Measurements from ENCODE around the gene CFAP65.

CFAP65 gene

DNA sequence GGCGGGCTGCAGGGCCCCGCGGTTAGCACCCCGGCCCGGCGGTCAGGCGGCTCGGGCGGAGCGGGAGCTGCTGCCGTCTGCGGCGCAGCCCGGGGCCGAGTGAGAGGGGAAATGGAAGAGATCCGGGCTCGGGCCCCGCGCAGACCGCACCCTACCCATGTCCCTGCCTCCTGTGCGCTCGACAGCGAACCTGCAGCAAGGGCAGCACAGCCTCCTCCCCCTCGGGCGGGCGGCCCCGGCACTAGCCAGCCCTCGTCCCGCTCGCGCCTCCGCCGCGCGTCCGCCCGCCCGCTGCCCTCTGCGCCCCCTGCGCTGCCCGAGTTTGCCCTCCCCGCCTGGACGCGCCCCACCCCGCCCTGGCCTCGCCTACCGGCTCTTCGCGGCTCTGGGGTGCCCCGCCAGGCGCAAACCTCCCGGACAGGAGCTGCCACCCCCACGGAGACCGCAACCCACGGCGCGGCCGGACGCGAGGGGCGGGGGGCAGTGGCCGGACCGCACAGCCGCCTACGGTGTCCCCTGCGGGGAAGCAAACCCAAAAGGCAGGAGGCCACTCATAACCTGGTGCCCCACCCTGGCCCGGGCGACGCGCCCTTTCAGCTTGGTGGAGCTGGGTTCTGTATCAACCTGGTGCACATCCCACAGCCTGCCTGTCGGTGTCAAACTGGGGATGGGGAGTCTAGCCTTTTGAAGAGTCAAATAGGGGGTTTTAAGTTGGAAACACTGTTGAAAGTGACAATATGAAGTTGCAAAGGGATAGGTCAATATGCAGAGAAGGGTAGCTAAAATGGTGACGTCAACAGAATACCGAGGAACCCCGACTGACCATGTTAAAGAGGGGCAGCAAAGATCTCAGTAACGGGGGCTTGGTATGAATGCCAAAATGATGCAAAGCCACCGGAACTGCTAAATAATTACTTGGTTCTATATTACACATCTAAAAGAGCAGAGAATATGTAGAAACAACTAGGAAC, 19.8 kb upstream of the CFAP65 start, which contains the start of gene IHH:
TSS of gene IHH (minus strand) at position 101 of the 971 bp plus-strand sequence. CDS start 454 bp downstream, outside the sequence.
- no peak for DNase-seq

DNA sequence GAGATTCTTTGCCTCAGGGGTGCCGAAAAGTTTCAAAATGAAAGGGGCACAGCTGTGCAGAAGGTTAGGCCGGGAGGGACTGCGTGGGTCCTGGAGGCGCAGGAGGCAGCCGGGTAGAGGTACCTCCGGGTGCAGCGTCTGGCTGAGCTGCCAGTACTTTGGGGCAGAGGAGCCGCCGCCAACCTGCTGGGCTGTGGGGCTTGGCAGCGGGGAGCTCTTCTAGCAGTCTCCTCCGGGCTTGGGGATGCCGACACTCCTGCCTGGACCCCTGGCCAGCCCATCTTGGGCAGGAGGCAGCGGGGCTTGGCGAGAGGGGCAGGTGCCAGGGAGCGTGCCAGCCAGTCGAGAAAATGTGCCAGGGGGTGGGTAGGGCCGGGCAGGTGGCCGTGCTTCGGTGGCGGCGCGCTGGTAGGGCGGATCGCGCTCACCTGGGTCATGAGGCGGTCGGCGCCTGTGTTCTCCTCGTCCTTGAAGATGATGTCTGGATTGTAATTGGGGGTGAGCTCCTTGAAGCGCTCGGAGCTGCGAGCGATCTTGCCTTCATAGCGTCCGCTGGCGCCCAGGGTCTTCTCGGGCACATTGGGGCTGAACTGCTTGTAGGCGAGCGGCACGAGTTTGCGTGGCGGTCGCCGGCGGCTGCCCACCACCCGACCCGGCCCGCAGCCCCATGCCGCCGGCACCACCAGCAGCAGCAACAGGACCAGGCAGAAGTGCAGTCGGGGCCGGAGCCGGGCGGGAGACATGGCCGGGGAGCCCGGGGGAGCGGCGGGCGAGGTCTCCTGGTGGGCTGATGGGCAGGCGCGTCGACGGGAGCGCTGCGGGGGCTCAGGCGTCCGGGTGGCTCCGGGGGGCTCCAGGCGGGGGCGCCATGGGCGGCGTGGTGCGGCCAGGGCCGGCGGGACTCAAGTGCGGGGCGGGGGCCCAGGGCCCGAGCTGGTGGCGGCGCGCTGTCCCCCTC, 18.7 kb upstream of the CFAP65 start:
- DNase-seq = no peak

DNA sequence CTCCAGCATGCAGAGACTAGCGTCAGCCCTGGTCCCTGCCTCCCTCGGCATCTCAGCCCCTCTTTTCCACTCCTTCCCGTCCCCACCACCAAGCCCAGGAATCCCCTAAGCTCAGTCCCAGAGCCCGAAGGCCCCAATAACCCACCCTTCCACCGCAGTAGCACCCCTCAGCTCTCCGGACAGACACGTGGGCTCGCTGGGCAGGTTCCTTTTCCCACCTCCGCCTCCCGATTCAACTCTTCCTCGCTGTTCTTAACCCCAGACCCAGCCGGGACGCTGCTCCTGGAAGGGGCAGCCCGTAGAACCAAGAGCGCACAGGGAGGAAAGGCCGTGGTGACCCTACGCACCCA, 18.0 kb upstream of the CFAP65 start:
- no peak for DNase-seq

DNA sequence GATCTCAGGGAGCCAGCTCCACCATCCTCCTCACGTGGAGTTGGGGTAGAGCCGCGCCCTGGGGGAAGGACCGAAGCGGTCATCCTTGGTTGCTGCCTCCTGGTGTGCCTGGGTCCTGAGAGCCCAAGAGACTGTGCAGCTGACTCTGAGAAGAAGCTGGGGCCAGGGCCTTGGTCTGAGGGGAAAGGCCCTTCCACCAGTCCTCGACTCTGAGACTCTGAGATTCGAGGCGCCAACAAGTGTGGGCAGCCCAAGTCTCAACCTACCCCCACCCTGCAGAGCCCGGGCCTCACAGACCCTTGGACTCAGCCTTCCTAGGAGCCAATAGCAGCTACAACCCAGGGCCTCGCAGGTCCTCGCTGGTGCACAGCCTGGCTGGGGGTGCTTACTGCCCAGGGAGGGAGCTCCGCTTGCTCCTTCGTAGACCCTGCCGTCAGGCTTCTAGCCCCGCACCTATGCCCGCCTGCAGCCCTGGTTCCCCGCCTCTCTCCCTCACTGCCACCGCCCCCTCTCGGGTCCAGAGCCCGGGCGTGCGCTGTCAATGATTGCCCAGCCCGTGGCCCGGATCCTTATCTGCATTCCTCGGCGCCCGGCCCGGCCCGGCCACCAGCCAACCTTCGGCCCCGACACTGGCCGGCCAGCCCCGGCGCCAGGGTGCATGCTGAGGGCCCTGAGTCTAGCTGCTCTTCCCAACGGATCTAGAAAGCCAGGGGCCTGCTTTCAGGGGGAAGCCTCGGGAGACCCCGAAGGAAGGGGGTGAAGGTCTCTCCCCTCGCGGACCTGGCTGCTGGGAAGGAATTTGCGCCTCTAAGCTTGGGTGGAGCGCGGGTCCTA, 17.4 kb upstream of the CFAP65 start:
- DNase-seq = no peak

DNA sequence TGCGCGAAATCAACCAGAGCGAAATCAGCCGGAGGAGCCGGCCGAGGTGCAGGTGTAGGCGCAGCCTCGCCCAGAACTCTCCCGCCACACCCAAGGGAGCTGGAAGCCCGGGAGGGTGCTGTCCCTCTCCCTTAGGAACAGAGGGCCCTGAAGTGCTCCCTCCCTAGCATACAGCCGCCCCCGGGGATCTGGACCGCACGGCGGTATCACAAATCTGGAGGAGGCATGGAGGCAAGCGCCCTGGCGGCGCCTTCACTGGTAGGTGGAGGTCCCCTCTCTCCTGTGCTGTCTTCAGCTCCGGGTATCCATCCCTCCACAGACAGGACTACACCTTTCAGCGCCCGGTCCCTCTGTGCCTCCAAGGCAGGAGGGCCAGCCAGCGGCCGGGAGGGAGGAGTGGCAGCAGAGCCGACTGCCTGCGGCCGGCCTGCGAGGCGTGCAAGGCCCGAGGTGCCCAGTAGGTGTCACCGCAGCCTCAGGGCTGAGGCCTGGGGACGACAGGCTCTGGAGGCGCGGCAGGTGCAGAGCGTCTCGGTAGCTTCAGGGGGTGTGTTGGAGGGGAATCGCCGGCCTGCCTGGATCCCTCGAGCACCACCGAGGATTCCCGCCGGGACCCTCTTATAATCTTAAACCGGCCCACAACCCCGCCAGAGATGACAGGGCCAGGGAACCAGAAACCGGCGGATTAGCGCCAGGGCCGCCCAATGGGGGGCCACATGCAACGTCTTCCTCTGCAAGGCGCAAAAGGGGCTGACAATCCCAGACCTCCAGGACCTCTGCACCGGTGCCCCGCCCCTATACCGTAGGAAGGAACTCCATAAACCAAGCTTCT, 16.6 kb upstream of the CFAP65 start:
- peak; percentile 52 for DNase-seq

DNA sequence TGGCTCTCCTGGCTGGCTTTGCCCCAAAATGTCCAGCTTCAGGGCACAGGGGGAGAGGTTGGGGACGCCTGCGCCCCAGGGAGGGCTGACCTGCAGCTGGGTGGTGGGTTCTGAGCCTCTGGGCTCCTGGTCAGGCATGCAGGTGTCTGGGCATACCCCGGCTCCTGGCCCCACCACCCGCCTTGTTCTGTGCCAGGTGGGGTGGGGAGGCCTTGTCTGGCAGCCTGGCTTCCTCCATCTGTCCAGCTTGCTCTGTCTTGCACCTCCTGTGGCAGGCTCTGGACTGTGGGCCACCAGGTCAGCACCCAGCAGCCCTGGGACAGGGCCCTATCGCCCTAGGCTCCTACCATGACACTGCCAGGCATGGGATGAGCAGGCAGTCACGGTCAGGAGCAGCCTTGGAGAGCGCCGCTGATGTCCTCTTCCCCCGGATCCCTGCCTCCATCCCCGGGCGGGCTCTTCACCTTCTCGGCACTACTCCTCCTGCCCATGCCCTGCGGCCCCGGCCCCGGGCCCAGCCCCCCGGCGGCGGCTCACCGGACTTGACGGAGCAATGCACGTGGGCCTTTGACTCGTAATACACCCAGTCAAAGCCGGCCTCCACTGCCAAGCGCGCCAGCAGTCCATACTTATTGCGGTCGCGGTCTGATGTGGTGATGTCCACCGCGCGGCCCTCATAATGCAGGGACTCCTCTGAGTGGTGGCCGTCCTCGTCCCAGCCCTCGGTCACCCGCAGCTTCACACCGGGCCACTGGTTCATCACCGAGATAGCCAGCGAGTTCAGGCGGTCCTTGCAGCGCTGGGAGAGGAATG, 15.8 kb upstream of the CFAP65 start:
- no peak for DNase-seq

DNA sequence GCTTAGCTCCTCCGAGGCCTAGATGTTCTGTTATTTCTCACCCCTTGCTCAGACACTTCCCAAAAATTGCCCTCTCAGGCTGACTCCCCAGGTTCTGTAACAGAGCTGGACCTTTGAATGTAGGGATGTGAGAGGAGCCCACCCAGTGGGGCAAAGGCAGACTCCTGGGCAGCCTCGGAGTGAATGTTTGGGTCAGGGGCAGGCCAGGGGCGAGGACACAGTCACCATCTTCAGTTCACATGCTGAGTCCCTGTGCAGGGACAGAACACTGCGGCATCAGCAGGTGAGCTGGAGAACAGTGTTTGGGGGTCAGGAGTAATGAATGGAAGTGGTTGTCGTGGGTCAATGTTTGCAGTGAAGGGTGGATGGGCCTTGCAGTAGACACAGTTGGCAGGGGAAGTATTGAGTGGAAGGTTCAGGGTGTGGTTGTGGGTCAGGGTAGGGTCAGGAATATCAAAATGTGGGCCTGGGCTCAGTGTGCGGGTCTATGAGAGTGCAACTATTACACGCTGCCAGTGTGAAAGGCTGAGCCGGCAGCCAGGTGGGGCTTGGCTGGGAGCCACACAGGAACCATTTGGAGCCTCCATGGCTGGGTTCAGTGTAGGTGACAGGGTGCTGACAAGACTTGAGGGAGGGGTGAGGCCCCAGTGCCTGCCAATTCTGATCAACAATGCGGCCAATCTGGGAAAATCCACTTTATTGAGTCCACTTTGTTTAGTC, 15.0 kb upstream of the CFAP65 start:
- DNase-seq = no peak

DNA sequence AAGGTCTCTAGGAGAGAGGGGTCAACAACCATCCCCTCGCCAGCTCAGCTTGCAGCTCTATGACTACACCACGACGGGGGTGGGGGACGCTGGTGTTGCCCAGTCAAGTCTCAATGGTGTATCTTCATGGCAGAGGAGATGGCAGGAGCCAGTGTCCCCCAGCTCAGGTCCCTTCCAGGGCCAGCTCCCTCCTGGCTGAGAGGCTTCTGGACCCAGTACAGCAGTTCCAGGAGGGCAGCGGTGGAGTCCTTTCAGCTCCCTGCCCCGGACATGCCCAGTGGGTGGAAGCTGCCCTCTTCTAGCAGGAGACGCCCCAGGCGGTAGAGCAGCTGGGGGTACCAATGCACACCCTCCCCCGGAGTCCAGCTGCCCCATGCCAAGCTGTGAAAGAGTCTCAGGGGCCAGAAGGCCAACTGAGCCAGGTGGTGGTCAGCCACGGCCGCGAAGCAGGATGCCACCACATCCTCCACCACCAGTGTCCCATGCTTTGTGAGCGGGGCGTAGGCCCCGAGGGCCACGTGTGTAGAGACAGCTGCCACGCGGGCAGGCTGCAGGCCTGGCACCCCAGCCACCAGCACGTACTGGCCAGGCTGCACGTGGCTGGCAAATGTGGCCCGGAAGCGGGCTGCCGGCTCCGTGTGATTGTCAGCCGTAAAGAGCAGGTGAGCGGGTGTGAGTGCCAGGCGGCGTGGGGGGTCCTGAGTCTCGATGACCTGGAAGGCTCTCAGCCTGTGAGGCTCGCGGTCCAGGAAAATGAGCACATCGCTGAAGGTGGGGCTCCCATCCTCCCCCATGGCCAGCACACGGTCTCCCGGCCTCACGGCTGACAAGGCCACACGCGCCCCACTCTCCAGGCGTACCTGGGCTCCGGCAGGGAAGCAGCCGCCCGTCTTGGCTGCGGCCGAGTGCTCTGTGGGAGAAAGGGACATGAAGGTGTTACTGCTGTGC, 13.9 kb upstream of the CFAP65 start:
- DNase-seq = no peak

DNA sequence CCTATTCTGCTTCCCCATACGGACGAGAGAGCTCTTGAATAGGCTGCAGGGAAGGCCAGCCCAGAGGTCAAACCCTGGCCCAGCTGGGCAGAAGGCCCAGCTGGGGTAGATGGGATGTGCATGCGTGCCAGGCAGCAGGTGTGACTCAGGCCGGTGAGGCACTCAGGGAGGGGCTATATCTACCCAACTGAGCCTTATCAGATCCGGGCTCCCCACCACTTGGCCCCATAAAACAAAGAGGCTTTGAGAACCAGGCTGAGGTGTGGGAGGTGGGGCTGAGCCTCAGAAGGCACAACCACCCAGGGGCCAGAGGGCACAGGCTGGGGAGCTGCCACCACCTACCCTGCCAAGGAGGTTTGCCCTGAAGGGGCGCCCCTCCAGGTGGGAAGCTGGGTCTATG, 8.0 kb upstream of the CFAP65 start:
- DNase-seq = no peak

DNA sequence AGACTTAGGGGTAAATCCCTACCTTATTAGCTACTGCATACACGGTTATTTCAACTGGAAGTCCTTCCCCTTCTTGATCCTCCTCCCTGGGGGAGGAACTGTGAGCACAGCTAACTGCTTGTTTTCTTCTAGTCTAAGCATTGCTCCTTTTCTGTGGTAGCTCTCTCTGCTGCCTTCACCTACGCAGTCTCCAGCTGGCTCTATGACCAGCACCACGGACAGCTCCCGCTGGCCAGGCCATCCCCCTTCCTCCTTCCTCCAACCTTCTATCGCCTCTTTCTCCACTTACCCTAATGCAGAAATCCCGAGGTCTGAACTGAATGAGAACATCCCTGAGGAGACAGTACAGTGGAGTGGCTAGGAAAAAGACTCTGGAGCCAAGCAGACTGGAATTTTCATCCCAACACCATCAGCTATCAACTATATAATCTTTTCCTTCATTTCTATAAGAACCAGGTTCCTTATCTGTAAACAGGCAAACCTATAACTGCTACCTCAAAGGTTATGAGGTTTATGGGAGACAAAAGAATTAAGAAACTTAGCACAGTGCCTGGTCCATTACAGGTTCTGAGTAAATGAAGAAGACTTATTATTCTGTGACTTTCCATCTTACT, 4.7 kb upstream of the CFAP65 start:
- DNase-seq = no peak

DNA sequence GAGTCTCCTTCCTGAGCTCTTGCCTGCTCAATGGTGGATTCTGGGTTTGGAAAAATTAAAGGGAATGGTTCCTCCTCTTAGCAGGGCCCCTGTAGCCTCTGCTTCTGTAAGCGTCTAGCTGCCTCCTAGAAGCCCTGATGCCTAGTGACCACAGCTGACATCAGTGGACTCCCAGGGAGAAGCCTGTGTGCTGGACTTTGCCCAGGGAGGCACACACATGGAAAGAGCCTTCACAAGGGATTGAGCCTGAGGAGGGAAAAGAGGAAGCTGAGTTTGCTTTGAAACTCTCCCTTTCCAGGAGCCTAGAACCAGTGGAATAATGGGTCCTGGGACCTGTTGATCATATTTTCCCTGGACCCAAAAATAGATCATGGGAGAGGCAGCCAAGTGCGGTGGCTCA, 1.4 kb upstream of the CFAP65 start:
- no peak for DNase-seq

DNA sequence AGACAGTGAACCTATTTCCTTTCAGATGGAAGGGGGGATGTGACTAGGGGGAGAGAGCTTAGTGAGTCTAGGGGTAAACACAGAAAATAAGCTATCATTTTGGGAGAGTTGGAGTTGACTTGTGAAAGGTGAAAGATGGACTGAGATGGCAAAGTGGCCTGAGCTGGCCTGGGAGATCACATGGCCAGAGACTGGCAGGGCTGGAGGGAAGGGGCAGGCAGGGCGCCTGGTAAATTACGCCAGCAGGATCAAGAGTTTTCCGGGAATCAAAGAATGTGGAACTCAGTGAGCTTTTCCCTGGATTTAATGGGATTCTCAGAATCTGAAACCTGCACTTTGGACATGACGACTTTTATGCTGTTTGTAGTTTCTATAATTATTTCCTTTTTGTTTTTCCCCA, 841 bp upstream of the CFAP65 start:
- no peak for DNase-seq

DNA sequence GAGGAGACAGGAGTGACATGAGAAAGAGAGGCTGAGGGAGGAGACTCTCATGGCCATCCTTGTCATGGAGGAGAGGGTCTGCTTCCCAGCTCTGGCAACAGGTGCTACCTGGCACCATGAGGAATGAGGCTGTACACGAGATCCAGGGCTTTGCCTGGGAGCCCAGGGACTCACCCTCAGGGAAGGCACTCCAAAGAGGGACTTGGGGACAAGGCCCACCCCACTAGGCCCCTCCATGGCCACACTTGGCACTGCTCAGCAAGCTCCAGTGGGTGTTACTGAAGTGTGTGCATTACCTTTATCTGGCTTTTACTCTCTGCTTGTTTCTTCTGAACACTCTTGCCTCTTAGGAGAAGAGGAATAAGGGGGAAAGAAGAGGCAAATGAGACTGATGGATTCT, 2.7 kb downstream of the CFAP65 start:
- DNase-seq = no peak

DNA sequence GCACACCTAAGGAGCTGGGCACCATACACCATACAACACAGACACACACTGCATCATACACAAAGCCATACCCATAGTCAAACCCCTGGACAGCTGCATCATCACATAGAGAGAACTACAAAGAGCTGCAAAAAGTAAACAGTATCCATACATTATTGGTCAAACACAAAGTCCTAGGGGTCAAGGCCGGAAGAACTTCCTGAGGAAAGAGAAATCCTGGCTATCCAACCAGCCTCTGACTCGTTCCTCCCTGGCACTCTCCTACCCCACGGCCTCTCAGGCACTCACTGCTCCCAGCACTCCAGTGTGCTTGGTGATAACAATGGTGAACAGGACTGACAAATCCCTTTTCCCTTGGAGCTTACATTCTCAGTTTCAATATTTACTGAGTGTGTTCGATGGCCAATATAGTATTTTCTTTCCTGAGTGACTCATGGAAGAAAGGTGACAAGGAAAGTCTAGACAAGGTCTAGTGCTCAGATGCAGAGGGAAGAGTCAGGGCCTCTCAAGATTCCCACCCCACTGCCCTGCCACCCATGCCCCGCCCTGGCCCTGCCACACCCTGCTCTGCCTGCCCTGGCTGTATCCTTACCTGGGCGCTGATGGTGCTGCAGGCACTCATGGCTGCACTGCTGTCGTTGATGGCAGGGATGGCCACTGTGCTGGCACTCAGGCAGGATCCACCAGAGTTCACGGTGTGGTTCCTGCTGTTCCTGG, 3.4 kb downstream of the CFAP65 start:
- DNase-seq = no peak

DNA sequence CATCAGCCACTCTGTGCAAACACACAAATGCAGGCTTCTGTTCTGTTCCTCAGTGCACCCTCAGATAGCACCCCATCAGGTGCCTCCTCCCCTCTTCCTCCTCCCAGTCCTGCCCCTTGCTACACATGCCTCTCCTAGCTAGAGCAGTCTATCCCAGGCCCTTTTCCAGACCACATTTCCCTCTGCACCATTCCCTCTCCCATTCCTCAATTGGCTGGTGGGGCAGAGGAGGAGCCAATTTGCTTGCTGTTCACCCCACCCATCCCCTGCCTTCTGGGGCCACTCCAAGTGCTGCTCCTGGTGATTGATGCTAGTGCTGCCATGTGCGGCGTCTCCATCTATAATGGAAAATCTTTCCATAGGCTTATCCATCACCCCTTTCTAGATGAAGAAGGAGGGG, 5.4 kb downstream of the CFAP65 start:
- no peak for DNase-seq

DNA sequence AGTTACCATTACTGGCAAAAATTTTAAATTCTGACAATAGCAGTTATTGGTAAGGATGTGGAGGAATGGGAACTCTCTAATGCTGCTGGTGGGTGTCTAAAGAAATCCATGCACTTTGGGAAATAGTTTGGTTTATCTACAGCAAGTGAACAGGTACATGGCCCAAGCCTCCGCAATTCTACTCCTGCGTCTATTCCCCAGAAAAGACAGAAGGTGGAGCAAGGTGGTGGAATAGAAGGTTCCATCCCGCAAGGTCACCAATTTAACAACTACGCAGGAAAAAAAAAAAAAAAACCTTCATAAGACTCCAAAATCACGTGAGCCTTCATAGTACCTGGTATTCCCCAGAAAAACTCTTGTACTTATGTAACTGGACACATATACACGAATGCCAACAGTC, 6.5 kb downstream of the CFAP65 start:
- no peak for DNase-seq

DNA sequence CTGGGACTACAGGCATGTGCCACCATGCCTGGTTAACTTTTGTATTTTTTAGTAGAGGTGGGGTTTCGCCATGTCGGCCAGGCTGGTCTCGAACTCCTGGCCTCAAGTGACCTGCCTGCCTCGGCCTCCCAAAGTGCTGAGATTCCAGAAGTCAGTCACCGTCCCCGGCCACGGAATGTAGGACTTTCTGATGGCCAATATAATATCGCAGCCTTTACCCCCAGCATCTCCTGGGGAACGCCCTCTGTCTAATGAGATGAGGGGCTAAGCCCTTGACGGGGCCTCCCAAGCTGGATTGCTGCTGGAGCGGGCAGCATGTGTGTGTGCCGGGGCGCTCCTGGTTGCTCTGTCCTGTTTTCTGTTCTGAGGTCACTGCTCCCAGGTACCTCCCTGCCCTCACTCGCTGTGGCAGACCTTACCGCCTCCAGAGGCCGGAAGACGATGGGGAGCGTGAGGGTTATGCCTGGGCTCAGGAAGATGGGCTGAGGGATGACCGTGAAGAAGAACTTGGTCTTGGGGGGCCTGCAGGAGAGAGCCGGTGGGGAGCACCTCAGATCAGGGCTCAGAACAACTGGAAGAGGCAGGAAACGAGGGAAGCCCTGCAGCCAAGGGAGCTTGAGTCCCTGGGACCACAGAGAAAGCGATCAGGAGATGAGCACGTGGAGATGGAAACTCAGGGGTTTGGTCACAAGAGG, 9.1 kb downstream of the CFAP65 start:
- no peak for DNase-seq

Data from NCI-H774 (cell line).